Hematopoietic multipotent progenitor cell treated with erythropoietin and hydrocortisone succinate and interleukin-3 and kit ligand, for 4 days (in vitro differentiated cells): ENCODE measurements around the gene SHTN1.

ENCODE experiments used
- DNase-seq: peaks from one replicate; pipeline ENCODE4 v3.0.0-alpha.2; 2015

SHTN1 gene

DNA sequence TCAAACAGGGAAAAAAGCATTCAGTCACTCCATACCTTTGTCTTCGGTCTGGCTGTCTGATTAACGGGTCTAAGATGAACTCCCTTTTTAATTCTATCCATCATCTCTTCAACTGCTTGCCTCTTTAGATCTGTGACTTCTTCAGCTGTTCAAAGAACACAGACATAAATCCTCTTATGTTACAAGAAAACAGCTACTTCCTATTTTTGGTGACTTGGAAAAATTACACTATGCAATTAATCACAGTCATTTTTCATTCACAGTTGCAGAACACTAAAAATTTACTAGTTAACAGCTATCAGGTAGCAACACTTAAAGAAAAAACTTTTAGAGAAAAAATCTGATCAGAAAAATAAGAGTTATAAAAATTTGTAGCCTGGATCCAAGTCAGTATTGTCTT is 89.6 kb downstream of the SHTN1 start:
- DNase-seq = peak; percentile 5

- no peak for DNase-seq
Measured at GRCh38 chr10:116913695-116914094, 91.3 kb downstream of the SHTN1 start.

- DNase-seq = no peak
Measured at GRCh38 chr10:116912162-116912561, 92.8 kb downstream of the SHTN1 start.

DNA sequence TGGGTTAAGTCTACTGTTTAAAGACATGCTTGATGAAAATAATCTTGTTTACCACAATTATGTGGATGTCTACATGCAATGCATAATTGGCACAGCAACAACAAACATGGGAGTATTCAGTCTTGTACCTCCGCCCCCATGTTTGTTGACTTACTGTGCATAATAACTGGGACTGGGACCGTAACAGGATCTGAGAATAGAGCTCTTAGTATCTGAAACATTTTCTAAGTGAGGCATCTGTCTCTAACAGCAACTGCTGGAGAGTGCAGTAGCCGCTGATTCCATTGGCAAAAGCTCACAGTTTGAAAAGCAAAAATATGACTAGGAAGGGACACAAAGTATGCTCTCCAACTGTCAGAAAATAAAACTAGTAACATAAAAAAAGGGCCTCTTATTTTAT is 94.1 kb downstream of the SHTN1 start:
- no peak for DNase-seq

GRCh38 chr10:116909307-116909706 is 95.7 kb downstream of the SHTN1 start:
- no peak for DNase-seq

- DNase-seq = no peak
Measured at GRCh38 chr10:116907245-116907987, 97.6 kb downstream of the SHTN1 start.

DNA sequence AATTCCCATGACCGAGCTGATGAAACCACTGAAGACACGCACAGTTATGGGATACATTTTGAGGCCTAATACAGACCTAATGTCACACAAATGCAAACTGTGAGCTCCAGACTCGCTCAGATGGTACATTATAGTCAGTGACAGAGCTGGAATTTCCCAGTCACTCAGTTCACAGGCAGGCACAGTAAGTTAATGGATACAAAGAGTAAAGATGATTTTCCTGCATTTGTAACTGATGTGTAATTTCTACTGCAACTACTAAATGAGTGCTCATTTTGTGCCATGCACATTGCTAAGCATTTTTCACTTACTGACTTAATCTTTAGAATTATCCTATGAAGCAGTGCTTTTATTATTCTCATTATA is 99.2 kb downstream of the SHTN1 start:
- no peak for DNase-seq

- DNase-seq = no peak
Measured at GRCh38 chr10:116899626-116900025, 105.4 kb downstream of the SHTN1 start.

DNA sequence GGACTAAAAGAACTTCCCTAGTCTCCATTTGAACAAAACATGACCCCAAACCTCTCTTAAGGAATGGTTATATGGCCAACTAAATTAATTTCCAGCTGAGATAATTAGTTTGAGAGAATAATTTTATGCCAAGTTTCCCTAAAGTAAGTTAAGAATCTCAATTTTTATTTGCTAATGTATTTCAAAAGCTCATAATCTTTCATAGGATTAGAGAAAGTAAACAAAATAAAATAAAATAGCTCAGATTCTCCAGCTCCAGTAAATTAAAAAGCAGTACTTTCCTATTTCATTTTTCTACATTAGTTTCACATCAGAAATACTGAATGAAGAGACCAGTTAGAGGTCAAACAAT is 111.3 kb downstream of the SHTN1 start:
- DNase-seq = no peak

GRCh38 chr10:116892907-116893685 is 111.9 kb downstream of the SHTN1 start:
- peak; percentile 18 for DNase-seq

DNA sequence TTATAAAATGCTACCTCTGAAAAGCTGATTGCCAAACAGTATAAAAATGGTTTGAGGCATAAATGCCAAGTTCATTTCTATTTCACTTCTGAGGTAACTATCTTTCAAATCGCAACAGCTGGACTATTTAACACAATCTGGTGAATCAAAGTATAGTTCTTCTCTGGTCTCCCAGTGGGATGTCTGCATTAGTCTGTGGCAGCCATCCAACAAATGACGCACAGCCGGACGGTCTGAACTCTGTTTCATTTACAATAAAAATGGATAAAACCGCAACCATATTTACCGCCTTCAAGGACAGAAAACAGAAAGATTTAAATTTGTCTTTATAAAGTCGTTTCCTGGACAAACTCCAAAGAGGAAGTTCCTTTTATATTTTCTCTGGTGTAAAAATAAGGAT is 113.8 kb downstream of the SHTN1 start:
- DNase-seq = peak; percentile 62

- no peak for DNase-seq
Measured at GRCh38 chr10:116889066-116889465, 115.9 kb downstream of the SHTN1 start.

DNA sequence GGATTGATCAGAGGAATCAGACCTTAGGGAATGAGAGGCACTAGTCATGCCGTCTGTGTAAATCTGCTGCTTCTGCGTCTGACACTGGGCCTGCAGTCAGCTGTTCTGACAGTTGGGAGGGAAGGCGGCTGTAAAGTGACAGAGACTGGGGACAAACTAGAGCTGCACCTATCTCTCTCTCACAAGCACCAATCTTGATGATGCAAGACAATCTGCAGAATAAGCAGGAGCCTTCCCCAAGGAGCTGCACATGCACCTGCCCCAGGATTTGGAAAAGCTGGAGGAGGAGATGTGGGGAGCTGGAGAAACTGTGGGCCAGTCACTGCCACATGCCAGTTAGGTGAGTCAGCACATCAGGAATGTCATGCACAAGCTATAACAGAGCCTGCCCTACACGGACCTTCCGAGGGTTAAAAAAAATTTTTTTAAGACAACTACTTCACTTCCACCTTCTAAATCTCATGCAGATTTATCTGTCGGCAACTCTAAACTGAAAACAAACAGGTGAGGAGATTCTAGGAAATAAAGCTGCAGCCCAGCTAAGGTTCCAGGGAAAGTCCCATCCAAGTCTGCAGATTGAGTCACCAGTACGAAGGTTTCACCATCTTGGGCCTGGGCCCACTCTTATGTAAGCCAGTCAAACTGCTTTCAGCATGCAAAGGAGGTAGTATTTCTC is 116.5 kb downstream of the SHTN1 start:
- no peak for DNase-seq

DNA sequence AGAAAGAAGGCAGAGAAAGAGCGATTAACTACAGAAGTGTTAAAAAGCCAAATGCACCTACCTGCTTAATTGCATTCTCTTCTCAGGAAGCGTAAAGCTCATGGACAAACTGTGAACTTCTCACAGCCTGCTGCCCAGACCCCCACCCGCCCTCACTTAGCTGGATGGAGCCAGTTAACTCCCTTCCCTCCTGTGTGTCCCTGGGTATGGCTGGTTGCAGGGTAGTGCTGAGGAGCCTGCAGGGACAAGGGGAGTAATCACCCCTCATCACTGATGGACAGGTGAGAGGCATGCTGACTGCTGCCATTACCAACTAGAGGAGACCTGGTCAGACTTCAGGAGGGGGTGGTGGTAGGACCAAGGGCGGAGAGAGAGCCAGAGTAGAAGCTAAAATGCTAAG is 118.2 kb downstream of the SHTN1 start:
- DNase-seq = no peak

DNA sequence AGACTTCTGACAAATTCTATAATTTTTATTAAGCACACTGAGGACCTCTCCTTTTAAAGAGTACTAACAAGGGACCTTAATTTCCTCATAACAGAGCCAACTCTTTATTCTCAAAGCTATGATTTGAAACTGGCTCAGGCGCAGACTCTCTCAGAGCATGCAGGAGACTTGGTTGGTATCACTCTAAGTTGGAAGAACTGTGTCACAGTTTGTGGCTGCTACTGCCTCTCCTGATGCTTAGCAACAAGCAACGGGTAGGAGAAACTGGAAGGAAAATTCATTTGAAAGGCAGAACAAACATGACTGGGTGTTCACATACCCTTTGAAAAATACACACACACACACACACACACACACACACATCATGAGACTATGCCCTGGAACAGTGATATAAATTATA is 122.3 kb downstream of the SHTN1 start:
- DNase-seq = no peak

DNA sequence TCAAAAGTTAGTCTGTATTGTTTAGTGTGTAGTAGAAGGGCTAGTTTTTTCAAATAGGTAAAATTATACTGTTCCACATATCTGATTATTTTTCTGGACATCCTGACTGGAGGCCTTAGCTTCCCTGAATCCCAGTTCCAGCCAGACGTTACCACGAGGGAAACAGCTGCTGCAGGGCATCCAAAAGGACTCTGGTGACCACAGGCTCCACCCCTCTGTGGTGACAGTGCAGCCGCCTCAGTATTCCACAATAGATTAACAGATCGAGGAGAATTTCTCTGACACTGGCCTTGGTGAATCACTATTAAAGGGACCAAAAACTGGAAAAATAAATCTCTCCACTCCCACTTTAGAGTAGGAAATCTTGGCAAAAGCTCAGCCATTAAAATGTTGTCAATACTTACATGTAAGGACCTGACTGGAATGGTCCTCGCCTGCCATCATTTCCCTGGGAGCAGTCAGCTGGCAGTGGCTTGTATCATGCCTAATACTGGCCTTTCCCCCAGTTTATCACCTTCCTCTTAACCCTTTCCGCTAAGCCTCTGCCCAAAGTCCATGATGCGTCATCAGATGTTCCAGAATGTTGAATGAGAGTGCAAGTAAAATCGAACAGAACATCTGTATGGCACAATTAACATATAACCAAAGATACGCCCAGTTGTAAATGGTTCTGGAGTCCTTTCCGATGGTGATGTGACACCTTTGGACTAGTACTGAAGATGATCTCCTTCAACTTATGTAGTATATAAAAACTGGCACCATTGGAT is 124.1 kb downstream of the SHTN1 start:
- no peak for DNase-seq

GRCh38 chr10:116879817-116880216 is 125.2 kb downstream of the SHTN1 start:
- no peak for DNase-seq

GRCh38 chr10:116878123-116878522 is 126.9 kb downstream of the SHTN1 start:
- DNase-seq = no peak

GRCh38 chr10:116877391-116877790 is 127.6 kb downstream of the SHTN1 start:
- no peak for DNase-seq

GRCh38 chr10:116875897-116876296 is 129.1 kb downstream of the SHTN1 start:
- no peak for DNase-seq

- no peak for DNase-seq
Measured at GRCh38 chr10:116873134-116873533, 131.9 kb downstream of the SHTN1 start.

DNA sequence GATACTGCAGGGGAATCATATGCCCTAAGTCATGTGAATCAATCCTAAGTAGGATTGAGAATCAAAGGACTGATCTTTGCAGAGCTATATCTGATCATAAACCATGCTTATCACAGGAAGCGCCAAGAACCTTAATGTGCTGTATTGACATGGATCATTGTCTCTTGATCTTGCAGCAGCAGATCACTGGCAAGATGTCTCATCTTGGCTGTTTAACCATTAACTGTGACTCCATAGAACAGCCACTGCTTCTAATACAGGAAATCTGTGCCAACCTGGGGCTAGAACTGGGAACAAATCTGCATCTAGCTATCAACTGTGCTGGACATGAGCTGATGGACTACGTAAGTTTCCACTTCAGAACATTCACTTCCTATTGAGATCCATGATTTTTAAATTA is 134.0 kb downstream of the SHTN1 start:
- no peak for DNase-seq

DNA sequence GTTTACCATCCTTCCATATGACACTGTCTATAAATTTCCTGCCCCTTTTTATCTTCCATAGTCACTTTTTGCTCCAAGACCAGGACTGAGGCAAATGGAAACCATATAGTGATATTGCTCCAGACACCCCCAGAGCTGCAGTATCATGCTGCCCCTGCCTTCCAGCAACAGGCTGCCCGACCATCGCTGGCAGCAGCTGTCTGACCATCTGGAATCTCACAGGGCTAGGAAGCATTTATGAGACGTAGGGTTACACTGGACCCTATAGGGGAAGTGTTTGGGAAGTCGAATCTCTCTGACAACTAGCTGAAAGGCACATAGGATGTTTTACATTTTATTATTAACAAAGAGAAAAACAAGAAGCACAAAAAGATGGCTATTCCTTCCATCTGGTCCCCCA is 136.3 kb downstream of the SHTN1 start:
- no peak for DNase-seq
